GM12875 (cell line): ENCODE results near the gene COPS8.

Source experiments
- H3K4me3 ChIP-seq: one replicate; pipeline ENCODE4 v1.5.1; 2011; ENCODE audit warnings: low read depth, low read length, control low read depth
- CTCF ChIP-seq: IDR thresholded peaks from 2 replicates; pipeline ENCODE4 v1.5.1; 2011; ENCODE audit warnings: low read depth, mild to moderate bottlenecking, control low read depth, inconsistent platforms, low read length, moderate library complexity, borderline replicate concordance; ENCODE audit not compliant: insufficient read depth

Gene COPS8

GRCh38 chr2:237147317-237147716 lies 61.6 kb downstream of the COPS8 start:
- H3K4me3 ChIP-seq, result no peak overlapping the region
- no peak for TF ChIP-seq CTCF

- H3K4me3 ChIP-seq, result no peak overlapping the region
- no peak for TF ChIP-seq CTCF
Measured at GRCh38 chr2:237148624-237149023, 62.9 kb downstream of the COPS8 start.

GRCh38 chr2:237149425-237149824 lies 63.7 kb downstream of the COPS8 start:
- no peak overlapping the region for H3K4me3 ChIP-seq
- no peak for TF ChIP-seq CTCF
